ENCODE data around the gene STK25.

- no peak for TF ChIP-seq MXI1 (conservative IDR thresholded peaks at IDR 0.05; ENCODE audit: poor library complexity, severe bottlenecking)
- no peak for TF ChIP-seq POLR2AphosphoS5 (IDR thresholded peaks at IDR 0.05)
- TF ChIP-seq REST (IDR thresholded peaks at IDR 0.05; ENCODE audit: borderline replicate concordance), result no peak
- no peak for TF ChIP-seq RAD21 (conservative IDR thresholded peaks at IDR 0.05)
- no peak for TF ChIP-seq CTCF (IDR thresholded peaks at IDR 0.05; ENCODE audit: poor library complexity, severe bottlenecking)
- no peak for TF ChIP-seq EZH2 (IDR thresholded peaks at IDR 0.05; ENCODE audit: borderline replicate concordance, insufficient read depth, low read length, poor library complexity, severe bottlenecking)
- TF ChIP-seq EP300 (conservative IDR thresholded peaks at IDR 0.05; ENCODE audit: poor library complexity, severe bottlenecking), result no peak
- no peak for TF ChIP-seq SMC3 (conservative IDR thresholded peaks at IDR 0.05; ENCODE audit: poor library complexity)
- TF ChIP-seq TAF1 (IDR thresholded peaks at IDR 0.05; ENCODE audit: low read depth), result no peak
Measured at GRCh38 chr2:241546771-241547498, 38.6 kb upstream of the STK25 start.
